CD4-positive, alpha-beta memory T cell (primary cell): Measurements from ENCODE around the gene CPXM2. TPM values are rescaled to one million over a fixed set of nuclear protein-coding genes. Genes with fewer than 3 reads are reported as not detected.

Experiments
- CTCF ChIA-PET: fragments of 350-600 bp; sonication (Branson Sonifier 250); formaldehyde crosslinking; loops from one replicate; lab custom pipeline; 2021; ENCODE audit warnings: inconsistent platforms; ENCODE audit not compliant: partially characterized antibody; lab: Charles Lee
- POLR2A ChIA-PET: fragments of 350-600 bp; sonication (Branson Sonifier 250); formaldehyde crosslinking; loops from one replicate; lab custom pipeline; 2021; ENCODE audit not compliant: partially characterized antibody; lab: Charles Lee
- DNase-seq, 5 donors: peaks; one replicate each; pipeline versions ENCODE4 v3.0.0 to v3.0.0-alpha.2; 2020 to 2022; ENCODE audit warnings: mixed read lengths in 1 of 5
- H3K27ac ChIP-seq: one replicate; pipeline ENCODE4 v1.7.0; 2013; ENCODE audit warnings: low read depth, low read length
- H3K27me3 ChIP-seq: 2 replicates; pipeline ENCODE4 v1.7.0; 2013; ENCODE audit warnings: mild to moderate bottlenecking, low read length, moderate library complexity; ENCODE audit not compliant: insufficient read depth
- H3K36me3 ChIP-seq: 2 replicates; pipeline ENCODE4 v1.7.0; 2013; ENCODE audit warnings: mild to moderate bottlenecking, low read length, moderate library complexity; ENCODE audit not compliant: insufficient read depth
- H3K4me1 ChIP-seq: 2 replicates; pipeline ENCODE4 v1.7.0; 2013; ENCODE audit warnings: mild to moderate bottlenecking, low read length, moderate library complexity; ENCODE audit not compliant: insufficient read depth
- H3K4me3 ChIP-seq, 2 donors: one replicate each; pipeline ENCODE4 v1.7.0; 2013; ENCODE audit warnings: low read length in 2 of 2, mild to moderate bottlenecking in 1 of 2
- H3K9me3 ChIP-seq, 2 donors: one replicate each; pipeline ENCODE4 v1.7.0; 2013; ENCODE audit warnings: low read length in 2 of 2, control low read depth in 1 of 2; ENCODE audit not compliant: control insufficient read depth in 1 of 2
- H3K27ac Mint-ChIP-seq, 7 donors: one replicate each; pipeline ENCODE4 v1.8.0; 2020 to 2021; ENCODE audit warnings: mixed read lengths in 7 of 7, mild to moderate bottlenecking in 6 of 7, inconsistent platforms in 3 of 7, moderate library complexity in 3 of 7
- H3K27me3 Mint-ChIP-seq, 2 donors: one replicate each; pipeline ENCODE4 v1.8.0; 2020 to 2021; ENCODE audit warnings: mixed read lengths in 2 of 2
- H3K36me3 Mint-ChIP-seq, 2 donors: one replicate each; pipeline ENCODE4 v1.8.0; 2020 to 2021; ENCODE audit warnings: mixed read lengths in 2 of 2, inconsistent platforms in 1 of 2, mild to moderate bottlenecking in 1 of 2
- H3K4me1 Mint-ChIP-seq, 4 donors: one replicate each; pipeline ENCODE4 v1.8.0; 2020 to 2021; ENCODE audit warnings: mixed read lengths in 4 of 4, mild to moderate bottlenecking in 1 of 4
- H3K4me3 Mint-ChIP-seq, 8 donors: one replicate each; pipeline ENCODE4 v1.8.0; 2020 to 2021; ENCODE audit warnings: mixed read lengths in 8 of 8, mild to moderate bottlenecking in 7 of 8, moderate library complexity in 6 of 8, inconsistent platforms in 3 of 8
- H3K9me3 Mint-ChIP-seq, 8 donors: one replicate each; pipeline ENCODE4 v1.8.0; 2020 to 2021; ENCODE audit warnings: mixed read lengths in 8 of 8, mild to moderate bottlenecking in 5 of 8, inconsistent platforms in 3 of 8, moderate library complexity in 1 of 8
- intact Hi-C: fragments of 100-400 bp; cut with micrococcal nuclease; formaldehyde crosslinking; loops from one replicate; pipeline ENCODE4 v1.15.1; 2023
- polyA plus RNA-seq, 2 donors: library from polyadenylated mRNA; unstranded; fragments of 300-500 nt; fragmentation: Illumina TruSeq; gene quantifications; one replicate each; pipeline ENCODE4 v1.2.3, GENCODE V29; 2021
- total RNA-seq, 2 experiments: library from RNA; stranded (reverse); gene quantifications; one replicate each; pipeline ENCODE4 v1.2.3, GENCODE V29; 2021

Gene CPXM2
- total and polyA plus RNA-seq, 4 experiments from 2014 or later = not detected

- H3K27ac Mint-ChIP-seq = no peak overlapping the region
- no peak overlapping the region for H3K4me3 Mint-ChIP-seq
- no peaks in the 10 kb centered on the region for H3K4me1 Mint-ChIP-seq
- Histone ChIP-seq H3K36me3 (no peaks in the 10 kb centered on the region), H3K27ac (no peak overlapping the region), H3K9me3 (no peaks in the 10 kb centered on the region), H3K4me1 (no peaks in the 10 kb centered on the region), H3K4me3 (no peak overlapping the region), H3K27me3 (no peaks in the 10 kb centered on the region)
- DNase-seq = no peak
- H3K36me3 Mint-ChIP-seq = no peaks in the 10 kb centered on the region
- ChIA-PET POLR2A (no interaction called here), CTCF (no interaction called here)
- peaks cover 12% of the 10 kb centered on the region in 2 donors for H3K27me3 Mint-ChIP-seq
- intact Hi-C loops = no loop called here
- H3K9me3 Mint-ChIP-seq = peaks cover 0 to 4% (median 0%) of the 10 kb centered on the region in 8 donors
Observed at GRCh38 chr10:123807444-123808035, 84.1 kb downstream of the CPXM2 start.

DNA sequence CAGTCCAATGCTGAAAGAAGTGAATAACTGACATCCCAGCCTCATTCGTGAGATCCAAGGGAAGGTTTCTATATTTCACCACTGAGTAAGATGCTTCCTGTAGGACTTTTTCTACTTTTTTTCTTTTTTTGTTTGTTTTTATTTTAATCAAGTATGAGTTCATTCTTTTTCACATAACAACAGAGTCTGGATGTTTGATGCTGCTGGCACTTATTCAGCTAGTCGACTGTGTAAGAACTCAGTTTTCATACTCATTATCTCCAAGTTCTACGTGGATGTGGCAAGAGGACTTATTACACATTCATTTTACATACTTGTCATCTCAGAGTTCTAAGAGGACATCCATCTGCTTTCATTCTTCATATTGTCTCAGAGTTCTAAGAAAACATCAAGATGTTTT lies 86.9 kb downstream of the CPXM2 start:
- H3K27me3 Mint-ChIP-seq = peaks cover 12% of the 10 kb centered on the region in 2 donors
- CTCF ChIA-PET = no interaction called here
- peaks cover 0 to 6% (median 0%) of the 10 kb centered on the region in 8 donors for H3K9me3 Mint-ChIP-seq

DNA sequence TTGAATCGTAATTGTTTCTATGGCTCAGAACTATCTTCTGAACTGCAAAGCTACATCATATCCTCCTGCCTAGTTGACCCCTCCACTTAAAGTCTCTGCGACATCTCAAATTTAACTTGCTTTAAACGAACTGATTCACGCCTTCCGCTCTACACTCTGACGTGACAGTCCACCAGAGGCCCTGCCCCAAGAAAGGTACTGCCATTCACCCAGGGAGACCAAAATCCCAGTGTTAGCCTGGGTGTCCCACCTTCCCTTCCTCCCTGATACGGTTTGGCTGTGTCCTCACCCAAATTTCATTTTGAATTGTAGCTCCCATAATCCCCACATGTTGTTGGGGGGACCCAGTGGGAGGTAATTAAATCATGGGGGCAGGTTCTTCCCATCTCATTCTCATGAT lies 90.8 kb downstream of the CPXM2 start:
- Histone ChIP-seq H3K4me3 (no peak overlapping the region), H3K27ac (no peak overlapping the region), H3K9me3 (no peaks in the 10 kb centered on the region), H3K27me3 (no peaks in the 10 kb centered on the region), H3K36me3 (no peaks in the 10 kb centered on the region), H3K4me1 (no peaks in the 10 kb centered on the region)
- CTCF ChIA-PET = no interaction called here
- Mint-ChIP-seq H3K27ac (no peak overlapping the region), H3K4me1 (peaks cover 0 to 1% (median 0%) of the 10 kb centered on the region in 4 donors), H3K9me3 (peaks cover 0 to 4% (median 0%) of the 10 kb centered on the region in 8 donors), H3K27me3 (peaks cover 0 to 8% of the 10 kb centered on the region in 2 donors), H3K4me3 (no peak overlapping the region), H3K36me3 (no peaks in the 10 kb centered on the region)
- POLR2A ChIA-PET = no interaction called here
- intact Hi-C loops = no loop called here
- DNase-seq = no peak

More for the DNA sequence above, 86.9 kb downstream of the CPXM2 start:
- H3K27me3 ChIP-seq = no peaks in the 10 kb centered on the region
- no peak overlapping the region for H3K27ac Mint-ChIP-seq
- H3K4me1 Mint-ChIP-seq = peaks cover 0 to 1% (median 0%) of the 10 kb centered on the region in 4 donors
- H3K36me3 ChIP-seq = no peaks in the 10 kb centered on the region
- DNase-seq = no peak
- H3K4me1 ChIP-seq = no peaks in the 10 kb centered on the region
- no peaks in the 10 kb centered on the region for H3K9me3 ChIP-seq
- H3K4me3 Mint-ChIP-seq = no peak overlapping the region
- H3K36me3 Mint-ChIP-seq = no peaks in the 10 kb centered on the region
- POLR2A ChIA-PET = no interaction called here
- H3K27ac ChIP-seq = no peak overlapping the region
- H3K4me3 ChIP-seq = no peak overlapping the region
- intact Hi-C loops = no loop called here

GRCh38 chr10:123800289-123800688 lies 91.3 kb downstream of the CPXM2 start:
- no peaks in the 10 kb centered on the region for H3K36me3 Mint-ChIP-seq
- peaks cover 0 to 1% (median 0%) of the 10 kb centered on the region in 4 donors for H3K4me1 Mint-ChIP-seq
- Histone ChIP-seq H3K9me3 (no peaks in the 10 kb centered on the region), H3K4me1 (no peaks in the 10 kb centered on the region), H3K27ac (no peak overlapping the region), H3K36me3 (no peaks in the 10 kb centered on the region), H3K27me3 (no peaks in the 10 kb centered on the region), H3K4me3 (no peak overlapping the region)
- peaks cover 0 to 4% (median 0%) of the 10 kb centered on the region in 8 donors for H3K9me3 Mint-ChIP-seq
- intact Hi-C loops = no loop called here
- CTCF ChIA-PET = no interaction called here
- no peak for DNase-seq
- no peak overlapping the region for H3K4me3 Mint-ChIP-seq
- peaks cover 0 to 6% of the 10 kb centered on the region in 2 donors for H3K27me3 Mint-ChIP-seq
- no peak overlapping the region for H3K27ac Mint-ChIP-seq
- POLR2A ChIA-PET = no interaction called here

GRCh38 chr10:123798856-123799255 lies 92.8 kb downstream of the CPXM2 start:
- H3K9me3 Mint-ChIP-seq = peaks cover 0 to 4% (median 0%) of the 10 kb centered on the region in 8 donors
- no peak overlapping the region for H3K27ac Mint-ChIP-seq
- H3K27ac ChIP-seq = no peak overlapping the region
- peaks cover 0 to 4% of the 10 kb centered on the region in 2 donors for H3K27me3 Mint-ChIP-seq
- peaks cover 0 to 1% (median 0%) of the 10 kb centered on the region in 4 donors for H3K4me1 Mint-ChIP-seq
- no peaks in the 10 kb centered on the region for H3K36me3 Mint-ChIP-seq
- H3K36me3 ChIP-seq = no peaks in the 10 kb centered on the region
- no peaks in the 10 kb centered on the region for H3K4me1 ChIP-seq
- H3K27me3 ChIP-seq = no peaks in the 10 kb centered on the region
- ChIA-PET CTCF (no interaction called here), POLR2A (no interaction called here)
- no peaks in the 10 kb centered on the region for H3K9me3 ChIP-seq
- intact Hi-C loops = no loop called here
- H3K4me3 Mint-ChIP-seq = no peak overlapping the region
- no peak overlapping the region for H3K4me3 ChIP-seq
- no peak for DNase-seq

DNA sequence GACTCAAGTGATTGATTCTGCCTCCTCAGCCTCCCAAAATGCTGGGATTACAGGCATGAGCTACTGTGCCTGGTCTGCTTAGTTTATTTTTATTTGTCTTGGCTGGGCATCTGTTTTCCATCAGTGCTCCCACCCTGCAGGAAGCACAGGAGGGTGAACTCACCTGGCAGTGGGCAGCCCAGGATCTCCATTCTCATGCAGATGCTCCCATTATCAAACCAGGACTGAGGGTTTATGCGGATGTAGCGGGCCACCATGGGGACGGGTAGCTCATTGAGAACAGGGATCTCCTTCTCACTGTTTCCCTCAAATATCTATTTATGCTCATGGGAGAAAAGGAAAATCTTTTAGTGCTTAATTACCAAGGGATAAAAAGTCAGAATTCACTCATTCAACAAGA lies 93.8 kb downstream of the CPXM2 start:
- no peaks in the 10 kb centered on the region for H3K4me1 ChIP-seq
- H3K9me3 Mint-ChIP-seq = peaks cover 0 to 4% (median 0%) of the 10 kb centered on the region in 8 donors
- H3K4me1 Mint-ChIP-seq = peaks cover 0 to 1% (median 0%) of the 10 kb centered on the region in 4 donors
- H3K36me3 ChIP-seq = no peaks in the 10 kb centered on the region
- no peaks in the 10 kb centered on the region for H3K9me3 ChIP-seq
- no peak overlapping the region for H3K27ac ChIP-seq
- H3K36me3 Mint-ChIP-seq = no peaks in the 10 kb centered on the region
- H3K27me3 Mint-ChIP-seq = peaks cover 0 to 4% of the 10 kb centered on the region in 2 donors
- H3K27me3 ChIP-seq = no peaks in the 10 kb centered on the region
- ChIA-PET CTCF (no interaction called here), POLR2A (no interaction called here)
- DNase-seq = no peak
- H3K4me3 ChIP-seq = no peak overlapping the region
- H3K27ac Mint-ChIP-seq = no peak overlapping the region
- no peak overlapping the region for H3K4me3 Mint-ChIP-seq
- intact Hi-C loops = no loop called here

- Mint-ChIP-seq H3K9me3 (peaks cover 0 to 9% (median 0%) of the 10 kb centered on the region in 8 donors), H3K27ac (no peak overlapping the region), H3K4me1 (peaks cover 0 to 1% (median 0%) of the 10 kb centered on the region in 4 donors), H3K36me3 (no peaks in the 10 kb centered on the region), H3K4me3 (no peak overlapping the region), H3K27me3 (peaks cover 0 to 4% of the 10 kb centered on the region in 2 donors)
- no peaks in the 10 kb centered on the region for H3K9me3 ChIP-seq
- no peak overlapping the region for H3K4me3 ChIP-seq
- intact Hi-C loops = no loop called here
- no peaks in the 10 kb centered on the region for H3K27me3 ChIP-seq
- POLR2A ChIA-PET = no interaction called here
- no peaks in the 10 kb centered on the region for H3K36me3 ChIP-seq
- CTCF ChIA-PET = no interaction called here
- no peak overlapping the region for H3K27ac ChIP-seq
- no peak for DNase-seq
- H3K4me1 ChIP-seq = no peaks in the 10 kb centered on the region
Observed at GRCh38 chr10:123796736-123797135, 94.9 kb downstream of the CPXM2 start.
